Neuronal stem cell (in vitro differentiated cells): Measurements from ENCODE around the gene CCDC91.

ENCODE experiments used
- DNase-seq: peaks from one replicate; pipeline ENCODE4 v3.0.0-alpha.2; 2013; ENCODE audit warnings: low spot score
- H2AFZ ChIP-seq: one replicate; pipeline ENCODE4 v1.6.1; 2013; ENCODE audit warnings: mild to moderate bottlenecking, low read length, inconsistent platforms
- H2AK5ac ChIP-seq: 2 replicates; pipeline ENCODE4 v1.6.1; 2013; ENCODE audit warnings: low read depth, mild to moderate bottlenecking, inconsistent platforms, low read length, moderate library complexity, mixed read lengths
- H2BK120ac ChIP-seq: 2 replicates; pipeline ENCODE4 v1.6.1; 2013; ENCODE audit warnings: low read depth, mild to moderate bottlenecking, inconsistent platforms, low read length, moderate library complexity, mixed read lengths
- H2BK12ac ChIP-seq: one replicate; pipeline ENCODE4 v1.6.1; 2013; ENCODE audit warnings: low read length, inconsistent platforms
- H2BK15ac ChIP-seq: 2 replicates; pipeline ENCODE4 v1.6.1; 2013; ENCODE audit warnings: mild to moderate bottlenecking, low read length, inconsistent platforms, mixed read lengths
- H2BK5ac ChIP-seq: one replicate; pipeline ENCODE4 v1.6.1; 2013; ENCODE audit warnings: inconsistent platforms, mild to moderate bottlenecking, low read length, moderate library complexity
- H3K14ac ChIP-seq: one replicate; pipeline ENCODE4 v1.6.1; 2013; ENCODE audit warnings: low read length, inconsistent platforms
- H3K18ac ChIP-seq: 2 replicates; pipeline ENCODE4 v1.6.1; 2013; ENCODE audit warnings: low read length, inconsistent platforms
- H3K23ac ChIP-seq: 2 replicates; pipeline ENCODE4 v1.6.1; 2013; ENCODE audit warnings: low read depth, mild to moderate bottlenecking, mixed read lengths, low read length, inconsistent platforms; ENCODE audit not compliant: poor library complexity
- H3K27ac ChIP-seq: replicated peaks from 3 replicates; pipeline ENCODE4 v1.5.1; 2013; ENCODE audit warnings: low read length, inconsistent platforms
- H3K27me3 ChIP-seq, 3 experiments: 2 replicates each; pipeline ENCODE4 v1.6.1; 2013; ENCODE audit warnings: low read length in 3 of 3, mild to moderate bottlenecking in 2 of 3, inconsistent platforms in 1 of 3, low read depth in 1 of 3, mixed read lengths in 1 of 3, moderate library complexity in 1 of 3; ENCODE audit not compliant: control insufficient read depth in 3 of 3, insufficient read depth in 3 of 3
- H3K36me3 ChIP-seq, 2 donors: replicated peaks in 1 of 2; 2 replicates each; pipeline ENCODE4 v1.6.1; 2013; ENCODE audit warnings: low read length in 2 of 2; ENCODE audit not compliant: control insufficient read depth in 2 of 2, insufficient read depth in 2 of 2
- H3K4ac ChIP-seq: 2 replicates; pipeline ENCODE4 v1.6.1; 2013; ENCODE audit warnings: inconsistent platforms, mild to moderate bottlenecking, low read length, moderate library complexity
- H3K4me1 ChIP-seq, 2 donors: 1 replicate in 1 of 2; 2 replicates in 1 of 2; pipeline ENCODE4 v1.6.1; 2013; ENCODE audit warnings: low read length in 2 of 2, low read depth in 1 of 2; ENCODE audit not compliant: control insufficient read depth in 2 of 2, insufficient read depth in 1 of 2
- H3K4me2 ChIP-seq: one replicate; pipeline ENCODE4 v1.6.1; 2013; ENCODE audit warnings: mild to moderate bottlenecking, low read length, inconsistent platforms; ENCODE audit not compliant: insufficient read depth, poor library complexity, severe bottlenecking
- H3K4me3 ChIP-seq, 2 donors: 2 replicates each; pipeline ENCODE4 v1.5.1; 2013; ENCODE audit warnings: low read length in 2 of 2, mild to moderate bottlenecking in 2 of 2, inconsistent platforms in 1 of 2, moderate library complexity in 1 of 2
- H3K79me1 ChIP-seq: one replicate; pipeline ENCODE4 v1.6.1; 2013; ENCODE audit warnings: low read depth, mild to moderate bottlenecking, inconsistent platforms, low read length, moderate library complexity
- H3K9ac ChIP-seq: one replicate; pipeline ENCODE4 v1.6.1; 2013; ENCODE audit warnings: mild to moderate bottlenecking, low read depth, low read length, inconsistent platforms; ENCODE audit not compliant: poor library complexity
- H3K9me3 ChIP-seq, 2 donors: replicated peaks in 1 of 2; 2 replicates each; pipeline versions ENCODE3 to v1.6.1; 2013; ENCODE audit warnings: low read length in 2 of 2, mild to moderate bottlenecking in 2 of 2, inconsistent platforms in 1 of 2, low read depth in 1 of 2, mixed read lengths in 1 of 2, moderate library complexity in 1 of 2; ENCODE audit not compliant: control insufficient read depth in 2 of 2, insufficient read depth in 1 of 2
- H4K8ac ChIP-seq: one replicate; pipeline ENCODE4 v1.6.1; 2013; ENCODE audit warnings: low read depth, mild to moderate bottlenecking, inconsistent platforms, low read length, moderate library complexity
- H4K91ac ChIP-seq: one replicate; pipeline ENCODE4 v1.6.1; 2013; ENCODE audit warnings: low read length, low read depth, mild to moderate bottlenecking, inconsistent platforms; ENCODE audit not compliant: poor library complexity
- WGBS, 2 donors: extraction: QIAGEN DNeasy Blood & Tissue Kit; methylation state at CpG; one replicate each; pipeline ENCODE4 v1.1.7; 2013; ENCODE audit warnings: missing lambda C conversion rate in 2 of 2, mixed read lengths in 1 of 2; ENCODE audit not compliant: insufficient read length in 2 of 2, insufficient replicate concordance in 1 of 2; ENCODE audit errors: extremely low coverage in 2 of 2; 5-methylcytosine and 5-hydroxymethylcytosine counted together

Gene CCDC91

DNA sequence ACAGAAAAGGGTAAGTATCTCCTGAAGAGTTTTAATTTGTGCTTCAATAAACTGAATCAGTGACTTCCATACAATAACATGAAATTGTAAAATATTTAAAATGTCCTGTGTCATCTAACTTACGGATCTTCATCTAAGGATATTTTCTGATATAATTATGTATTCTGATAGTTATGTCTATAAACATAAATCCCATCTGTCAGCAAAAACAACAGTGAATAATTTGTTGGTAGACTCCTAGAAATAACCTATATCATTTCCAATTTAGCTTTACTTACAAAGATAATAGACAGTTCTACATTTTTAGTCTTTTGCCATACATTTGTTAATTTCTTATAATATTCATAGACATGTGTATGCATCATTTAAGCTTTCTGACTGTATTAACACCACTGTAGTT is 293.9 kb downstream of the CCDC91 start:
- Histone ChIP-seq H3K4me2 (no peak overlapping the region), H3K4me3 (no peak overlapping the region), H2BK15ac (no peak overlapping the region), H4K91ac (no peak overlapping the region), H2BK5ac (no peak overlapping the region), H3K23ac (no peak overlapping the region), H3K27me3 (no peaks in the 10 kb centered on the region), H3K9me3 (no peaks in the 10 kb centered on the region), H3K18ac (no peak overlapping the region), H2BK12ac (no peak overlapping the region), H3K9ac (no peak overlapping the region), H4K8ac (no peak overlapping the region), H3K79me1 (no peaks in the 10 kb centered on the region), H2BK120ac (no peak overlapping the region), H3K4ac (no peak overlapping the region), H3K27ac (no peak overlapping the region), H3K14ac (no peak overlapping the region), H3K36me3 (no peaks in the 10 kb centered on the region), H2AFZ (no peak overlapping the region), H2AK5ac (no peak overlapping the region), H3K4me1 (no peaks in the 10 kb centered on the region)
- no CpG with 5 or more reads among the region's 1 CpG for WGBS, 2 donors
- no peak for DNase-seq

DNA sequence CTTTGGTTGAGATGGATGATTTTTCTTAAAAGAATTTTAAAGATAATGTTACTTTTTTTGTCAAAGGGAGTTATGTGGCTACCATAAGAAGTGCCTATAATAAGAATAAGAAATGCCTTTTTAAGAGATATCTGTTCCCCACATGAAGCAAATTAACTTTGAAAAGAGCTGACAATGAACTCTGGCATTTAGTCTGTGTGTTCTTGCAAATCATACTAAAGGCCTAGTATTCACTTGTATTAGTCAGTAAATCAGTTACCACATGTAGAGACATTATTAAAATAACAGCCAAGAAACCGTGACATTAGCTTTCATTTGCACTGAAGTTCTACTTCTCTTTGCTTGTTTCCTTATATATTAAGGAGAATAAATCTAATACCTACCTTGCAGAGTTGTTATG is 296.3 kb downstream of the CCDC91 start:
- no peak overlapping the region for H3K18ac ChIP-seq
- H3K9me3 ChIP-seq, result no peaks in the 10 kb centered on the region
- no peak overlapping the region for H3K23ac ChIP-seq
- H2AFZ ChIP-seq, result no peak overlapping the region
- no peak overlapping the region for H3K9ac ChIP-seq
- H2BK15ac ChIP-seq, result no peak overlapping the region
- H3K79me1 ChIP-seq, result no peaks in the 10 kb centered on the region
- no peak overlapping the region for H2AK5ac ChIP-seq
- H3K4ac ChIP-seq, result no peak overlapping the region
- H4K91ac ChIP-seq, result no peak overlapping the region
- H3K14ac ChIP-seq, result no peak overlapping the region
- no peak overlapping the region for H2BK5ac ChIP-seq
- H3K4me2 ChIP-seq, result no peak overlapping the region
- H2BK120ac ChIP-seq, result no peak overlapping the region
- H2BK12ac ChIP-seq, result no peak overlapping the region
- DNase-seq, result no peak
- no CpG with 5 or more reads among the region's 1 CpG for WGBS, 2 donors
- H3K36me3 ChIP-seq, result no peaks in the 10 kb centered on the region
- no peaks in the 10 kb centered on the region for H3K27me3 ChIP-seq
- H4K8ac ChIP-seq, result no peak overlapping the region
- no peaks in the 10 kb centered on the region for H3K4me1 ChIP-seq
- H3K27ac ChIP-seq, result no peak overlapping the region
- H3K4me3 ChIP-seq, result no peak overlapping the region

GRCh38 chr12:28489246-28489645 is 299.0 kb downstream of the CCDC91 start:
- DNase-seq, result no peak
- H3K14ac ChIP-seq, result no peak overlapping the region
- no peak overlapping the region for H3K9ac ChIP-seq
- H3K9me3 ChIP-seq, result no peaks in the 10 kb centered on the region
- no peak overlapping the region for H3K27ac ChIP-seq
- no peak overlapping the region for H2BK15ac ChIP-seq
- no peaks in the 10 kb centered on the region for H3K4me1 ChIP-seq
- H3K18ac ChIP-seq, result no peak overlapping the region
- H2BK12ac ChIP-seq, result no peak overlapping the region
- H2AFZ ChIP-seq, result no peak overlapping the region
- H3K79me1 ChIP-seq, result no peaks in the 10 kb centered on the region
- no peak overlapping the region for H4K8ac ChIP-seq
- H3K4ac ChIP-seq, result no peak overlapping the region
- no peak overlapping the region for H4K91ac ChIP-seq
- H3K4me2 ChIP-seq, result no peak overlapping the region
- no peak overlapping the region for H3K4me3 ChIP-seq
- no peak overlapping the region for H2BK5ac ChIP-seq
- no peak overlapping the region for H3K23ac ChIP-seq
- WGBS, 2 donors, result no CpG with 5 or more reads among the region's 2 CpGs
- no peaks in the 10 kb centered on the region for H3K36me3 ChIP-seq
- H2AK5ac ChIP-seq, result no peak overlapping the region
- H3K27me3 ChIP-seq, result no peaks in the 10 kb centered on the region
- no peak overlapping the region for H2BK120ac ChIP-seq

GRCh38 chr12:28497889-28498411 is 307.7 kb downstream of the CCDC91 start:
- Histone ChIP-seq H3K36me3 (peaks cover 0 to 2% of the 10 kb centered on the region in 2 donors), H3K27me3 (no peaks in the 10 kb centered on the region), H2BK120ac (no peak overlapping the region), H3K4me3 (no peak overlapping the region), H3K14ac (no peak overlapping the region), H2AFZ (no peak overlapping the region), H2BK12ac (no peak overlapping the region), H4K8ac (no peak overlapping the region), H3K4me2 (no peak overlapping the region), H3K23ac (no peak overlapping the region), H3K4ac (no peak overlapping the region), H3K9me3 (no peaks in the 10 kb centered on the region), H3K9ac (no peak overlapping the region), H2BK5ac (no peak overlapping the region), H3K27ac (no peak overlapping the region), H3K4me1 (no peaks in the 10 kb centered on the region), H3K79me1 (no peaks in the 10 kb centered on the region), H2BK15ac (no peak overlapping the region), H4K91ac (no peak overlapping the region), H2AK5ac (no peak overlapping the region), H3K18ac (no peak overlapping the region)
- DNase-seq, result no peak
